ENCODE results near the gene ITIH2. TPM values are rescaled to one million over a fixed set of nuclear protein-coding genes. Genes with fewer than 3 reads are reported as not detected.
A peak's percentile ranks its signal among the peaks of the same experiment; 100 is the strongest.

Gene ITIH2
- total and polyA plus RNA-seq, 2 donors from 2014 or later, result 0.13 to 1.2 TPM

DNA sequence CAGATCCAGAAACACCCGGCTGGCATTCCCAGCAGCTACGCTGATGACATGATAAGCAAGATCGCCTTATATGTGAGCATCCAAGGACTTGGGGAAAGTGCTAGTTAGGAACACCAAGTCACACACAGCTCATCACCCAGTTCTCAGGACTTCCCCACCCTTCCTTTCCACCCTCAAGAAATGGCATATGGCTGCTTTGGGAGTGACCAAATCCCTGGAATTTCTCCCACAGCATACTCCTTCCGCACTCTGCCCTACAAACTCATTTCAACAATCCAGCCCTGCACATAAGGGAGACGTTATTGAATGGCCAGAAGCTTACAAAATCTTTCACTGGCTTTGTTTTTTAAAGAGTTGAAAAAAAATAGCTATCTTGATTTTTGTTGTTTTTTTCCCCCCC, 40.6 kb upstream of the ITIH2 start:
- H3K36me3 ChIP-seq (ENCODE audit: control insufficient read depth in 2 of 3, insufficient read depth in 3 of 3, low read length in 3 of 3), result no peaks in the 10 kb centered on the region
- H3K4me3 ChIP-seq (ENCODE audit: low read length in 3 of 3), result no peak overlapping the region
- intact Hi-C loops (cut with DNase I), result no loop called here
- H3K4me1 ChIP-seq (ENCODE audit: control insufficient read depth in 2 of 3, insufficient read depth in 2 of 3, low read depth in 1 of 3, low read length in 3 of 3), result peaks cover 0 to 8% (median 5%) of the 10 kb centered on the region in 3 donors
- H3K9me3 ChIP-seq (ENCODE audit: control insufficient read depth in 2 of 3, insufficient read depth in 1 of 3, low read length in 3 of 3), result no peaks in the 10 kb centered on the region
- no peak for FAIRE-seq
- H3K9ac ChIP-seq (ENCODE audit: low read length in 3 of 3), result no peak overlapping the region
- TF ChIP-seq, protein P1, sequence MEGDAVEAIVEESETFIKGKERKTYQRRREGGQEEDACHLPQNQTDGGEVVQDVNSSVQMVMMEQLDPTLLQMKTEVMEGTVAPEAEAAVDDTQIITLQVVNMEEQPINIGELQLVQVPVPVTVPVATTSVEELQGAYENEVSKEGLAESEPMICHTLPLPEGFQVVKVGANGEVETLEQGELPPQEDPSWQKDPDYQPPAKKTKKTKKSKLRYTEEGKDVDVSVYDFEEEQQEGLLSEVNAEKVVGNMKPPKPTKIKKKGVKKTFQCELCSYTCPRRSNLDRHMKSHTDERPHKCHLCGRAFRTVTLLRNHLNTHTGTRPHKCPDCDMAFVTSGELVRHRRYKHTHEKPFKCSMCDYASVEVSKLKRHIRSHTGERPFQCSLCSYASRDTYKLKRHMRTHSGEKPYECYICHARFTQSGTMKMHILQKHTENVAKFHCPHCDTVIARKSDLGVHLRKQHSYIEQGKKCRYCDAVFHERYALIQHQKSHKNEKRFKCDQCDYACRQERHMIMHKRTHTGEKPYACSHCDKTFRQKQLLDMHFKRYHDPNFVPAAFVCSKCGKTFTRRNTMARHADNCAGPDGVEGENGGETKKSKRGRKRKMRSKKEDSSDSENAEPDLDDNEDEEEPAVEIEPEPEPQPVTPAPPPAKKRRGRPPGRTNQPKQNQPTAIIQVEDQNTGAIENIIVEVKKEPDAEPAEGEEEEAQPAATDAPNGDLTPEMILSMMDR (IDR thresholded peaks at IDR 0.05; ENCODE audit: borderline replicate concordance, extremely low read depth, insufficient read depth), result no peak
- DNase-seq, result no peak
- peaks cover 12% of the 10 kb centered on the region for H3K27me3 ChIP-seq (ENCODE audit: control insufficient read depth, insufficient read depth, low read length)
- no peak overlapping the region for H3K27ac ChIP-seq (ENCODE audit: low read depth in 2 of 2, low read length in 2 of 2)

DNA sequence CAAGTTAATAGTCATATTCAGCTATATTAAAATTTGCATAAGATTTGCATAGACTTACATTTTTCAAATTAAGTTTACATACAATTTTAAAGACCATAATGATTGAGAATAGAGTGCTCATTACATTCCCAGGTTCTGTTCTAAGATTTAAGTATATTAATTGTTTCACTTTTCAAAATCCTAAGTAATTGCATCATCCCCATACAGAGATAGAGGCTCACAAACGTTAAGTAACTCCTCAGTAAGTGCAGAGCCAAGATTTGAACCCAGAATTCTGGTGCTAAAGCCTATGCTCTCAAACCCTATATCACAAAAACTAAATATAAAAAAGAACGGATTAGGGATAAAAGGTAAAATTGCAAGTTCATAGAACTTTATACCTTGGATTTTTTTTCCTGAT, 38.4 kb upstream of the ITIH2 start:
- Histone ChIP-seq H3K27ac (ENCODE audit: low read depth in 2 of 2, low read length in 2 of 2) (no peak overlapping the region), H3K4me3 (ENCODE audit: low read length in 3 of 3) (no peak overlapping the region), H3K4me1 (ENCODE audit: control insufficient read depth in 2 of 3, insufficient read depth in 2 of 3, low read depth in 1 of 3, low read length in 3 of 3) (peaks cover 0 to 8% (median 5%) of the 10 kb centered on the region in 3 donors), H3K27me3 (ENCODE audit: control insufficient read depth, insufficient read depth, low read length) (peaks cover 12% of the 10 kb centered on the region), H3K9ac (ENCODE audit: low read length in 3 of 3) (no peak overlapping the region), H3K9me3 (ENCODE audit: control insufficient read depth in 2 of 3, insufficient read depth in 1 of 3, low read length in 3 of 3) (no peaks in the 10 kb centered on the region), H3K36me3 (ENCODE audit: control insufficient read depth in 2 of 3, insufficient read depth in 3 of 3, low read length in 3 of 3) (no peaks in the 10 kb centered on the region)
- intact Hi-C loops (cut with DNase I), result no loop called here
- FAIRE-seq (no peak), DNase-seq (no peak)
- TF ChIP-seq, protein P1 (IDR thresholded peaks at IDR 0.05; ENCODE audit: borderline replicate concordance, extremely low read depth, insufficient read depth), result no peak

DNA sequence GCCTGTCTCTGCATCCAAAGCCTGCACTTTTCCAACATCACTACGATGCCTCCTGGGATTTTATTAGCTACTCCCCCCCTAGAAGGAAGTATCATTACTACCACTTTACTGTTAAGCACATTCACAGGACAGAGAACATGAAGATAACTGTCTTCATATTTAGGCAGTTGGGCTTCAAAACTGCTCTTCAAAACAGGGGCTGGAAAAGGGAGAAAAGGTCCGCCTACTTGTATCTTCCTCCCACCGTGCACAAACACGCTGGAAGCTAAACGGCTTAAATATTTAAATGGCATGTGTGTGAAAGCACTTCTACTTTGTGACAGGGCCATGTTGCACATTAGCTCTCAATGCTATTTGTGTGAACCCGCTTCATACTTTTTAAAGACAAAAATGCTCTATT, 37.3 kb upstream of the ITIH2 start:
- no peak overlapping the region for H3K27ac ChIP-seq (ENCODE audit: low read depth in 2 of 2, low read length in 2 of 2)
- peak overlapping the region in 1 of 3 donors; percentile 63 for H3K9ac ChIP-seq (ENCODE audit: low read length in 3 of 3)
- H3K36me3 ChIP-seq (ENCODE audit: control insufficient read depth in 2 of 3, insufficient read depth in 3 of 3, low read length in 3 of 3), result no peaks in the 10 kb centered on the region
- TF ChIP-seq, protein P1 (IDR thresholded peaks at IDR 0.05; ENCODE audit: borderline replicate concordance, extremely low read depth, insufficient read depth), result no peak
- H3K4me1 ChIP-seq (ENCODE audit: control insufficient read depth in 2 of 3, insufficient read depth in 2 of 3, low read depth in 1 of 3, low read length in 3 of 3), result peaks cover 0 to 8% (median 5%) of the 10 kb centered on the region in 3 donors
- H3K27me3 ChIP-seq (ENCODE audit: control insufficient read depth, insufficient read depth, low read length), result peaks cover 12% of the 10 kb centered on the region
- intact Hi-C loops (cut with DNase I), result no loop called here
- FAIRE-seq (no peak), DNase-seq (peak in 2 of 5 donors; percentile 8 to 39)
- no peaks in the 10 kb centered on the region for H3K9me3 ChIP-seq (ENCODE audit: control insufficient read depth in 2 of 3, insufficient read depth in 1 of 3, low read length in 3 of 3)
- peak overlapping the region; percentile 31 to 69 (median 46) for H3K4me3 ChIP-seq (ENCODE audit: low read length in 3 of 3)
